Kidney (tissue), 14 donors: ENCODE data around the gene PTX3. TPM values are rescaled to one million over a fixed set of nuclear protein-coding genes. Genes with fewer than 3 reads are reported as not detected.

ENCODE experiments used
- DNase-seq, 5 donors: peaks; one replicate each; pipeline ENCODE4 v3.0.0-alpha.2; 2013 to 2020
- FAIRE-seq: peaks from 2 replicates; lab custom pipeline; 2012; peaks lifted over from hg19 to GRCh38; lab: Jason Lieb, UNC
- H3K27ac ChIP-seq, 2 donors: one replicate each; pipeline ENCODE4 v1.7.0; 2013; ENCODE audit warnings: low read depth in 2 of 2, low read length in 2 of 2, inconsistent platforms in 1 of 2
- H3K27me3 ChIP-seq: one replicate; pipeline ENCODE4 v1.7.1; 2013; ENCODE audit warnings: low read length, inconsistent platforms; ENCODE audit not compliant: control insufficient read depth, insufficient read depth
- H3K36me3 ChIP-seq, 3 donors: one replicate each; pipeline versions ENCODE4 v1.7.0 to v1.7.1; 2013; ENCODE audit warnings: low read length in 3 of 3, control low read depth in 1 of 3, inconsistent platforms in 1 of 3; ENCODE audit not compliant: insufficient read depth in 3 of 3, control insufficient read depth in 2 of 3
- H3K4me1 ChIP-seq, 3 donors: one replicate each; pipeline versions ENCODE4 v1.7.0 to v1.7.1; 2013; ENCODE audit warnings: low read length in 3 of 3, inconsistent platforms in 1 of 3, low read depth in 1 of 3; ENCODE audit not compliant: control insufficient read depth in 2 of 3, insufficient read depth in 2 of 3
- H3K4me3 ChIP-seq, 3 donors: one replicate each; pipeline versions ENCODE4 v1.7.0 to v1.8.1; 2013; ENCODE audit warnings: low read length in 3 of 3, control low read depth in 1 of 3, inconsistent platforms in 1 of 3
- H3K9ac ChIP-seq, 3 donors: one replicate each; pipeline versions ENCODE4 v1.7.0 to v1.7.1; 2013; ENCODE audit warnings: low read length in 3 of 3, control low read depth in 1 of 3, inconsistent platforms in 1 of 3
- H3K9me3 ChIP-seq, 3 donors: one replicate each; pipeline versions ENCODE4 v1.7.0 to v1.7.1; 2013; ENCODE audit warnings: low read length in 3 of 3, control low read depth in 1 of 3, inconsistent platforms in 1 of 3; ENCODE audit not compliant: control insufficient read depth in 2 of 3, insufficient read depth in 1 of 3
- CTCF ChIP-seq: IDR thresholded peaks from 3 replicates; pipeline ENCODE4 v1.5.1; 2012; ENCODE audit warnings: mild to moderate bottlenecking, moderate library complexity, borderline replicate concordance; ENCODE audit not compliant: insufficient read depth; ENCODE audit errors: extremely low read depth
- intact Hi-C: fragments of 100-400 bp; cut with DNase I; formaldehyde crosslinking; loops from one replicate; pipeline ENCODE4 v1.11.1; 2022
- polyA plus RNA-seq: library from polyadenylated mRNA; stranded (reverse); fragments of 350-450 nt; fragmentation: Illumina TruSeq; extraction: RNeasy Lipid Tissue Mini Kit (QIAGEN cat#74804); gene quantifications from one replicate; pipeline ENCODE4 v1.2.3, GENCODE V29; 2014; ENCODE audit warnings: low read depth, low replicate concordance; ENCODE audit not compliant: insufficient read depth
- total RNA-seq: library from RNA; stranded (reverse); fragmentation: NEBNext Ultra II Directional; extraction: Animal tissue kit (Norgen Biotek cat#: 25700); gene quantifications from one replicate; pipeline ENCODE4 v1.2.1, GENCODE V29; 2021
- donor health status: control.
- donor health status: control.
- donor health status: control.
- donor health status: control.
- donor health status: control.
- donor health status: DM: yes; HTN: yes; CAD: no.
- donor health status: Normal renal cell carcinoma (clear cell type).

PTX3 gene
- total and polyA plus RNA-seq, 2 donors from 2014 or later = 0.45 to 2.7 TPM

GRCh38 chr3:157471064-157471463, 34.4 kb downstream of the PTX3 start:
- Histone ChIP-seq H3K36me3 (no peaks in the 10 kb centered on the region), H3K9ac (no peak overlapping the region), H3K9me3 (no peaks in the 10 kb centered on the region), H3K4me3 (no peak overlapping the region), H3K4me1 (peaks cover 0 to 7% (median 0%) of the 10 kb centered on the region in 3 donors), H3K27me3 (no peaks in the 10 kb centered on the region), H3K27ac (no peak overlapping the region)
- intact Hi-C loops = no loop called here
- no peak for FAIRE-seq
- no peak for DNase-seq
- no peak for TF ChIP-seq CTCF

- H3K4me1 ChIP-seq = peaks cover 0 to 7% (median 0%) of the 10 kb centered on the region in 3 donors
- DNase-seq = no peak
- intact Hi-C loops = no loop called here
- H3K27ac ChIP-seq = no peak overlapping the region
- H3K9ac ChIP-seq = no peak overlapping the region
- H3K27me3 ChIP-seq = no peaks in the 10 kb centered on the region
- no peak for TF ChIP-seq CTCF
- H3K9me3 ChIP-seq = no peaks in the 10 kb centered on the region
- H3K4me3 ChIP-seq = no peak overlapping the region
- no peak for FAIRE-seq
- no peaks in the 10 kb centered on the region for H3K36me3 ChIP-seq
Observed at GRCh38 chr3:157472648-157473047, 36.0 kb downstream of the PTX3 start.

- no peaks in the 10 kb centered on the region for H3K36me3 ChIP-seq
- intact Hi-C loops = no loop called here
- no peaks in the 10 kb centered on the region for H3K27me3 ChIP-seq
- H3K4me3 ChIP-seq = no peak overlapping the region
- H3K9me3 ChIP-seq = no peaks in the 10 kb centered on the region
- H3K9ac ChIP-seq = no peak overlapping the region
- DNase-seq (no peak), FAIRE-seq (no peak)
- TF ChIP-seq CTCF = no peak
- H3K4me1 ChIP-seq = peaks cover 0 to 3% (median 0%) of the 10 kb centered on the region in 3 donors
- H3K27ac ChIP-seq = no peak overlapping the region
Observed at GRCh38 chr3:157475921-157476414, 39.3 kb downstream of the PTX3 start.

GRCh38 chr3:157477441-157477840, 40.8 kb downstream of the PTX3 start:
- Histone ChIP-seq H3K9ac (no peak overlapping the region), H3K4me3 (no peak overlapping the region), H3K36me3 (no peaks in the 10 kb centered on the region), H3K27ac (no peak overlapping the region), H3K4me1 (peaks cover 0 to 3% (median 0%) of the 10 kb centered on the region in 3 donors), H3K9me3 (no peaks in the 10 kb centered on the region), H3K27me3 (no peaks in the 10 kb centered on the region)
- no peak for FAIRE-seq
- intact Hi-C loops = no loop called here
- TF ChIP-seq CTCF = no peak
- no peak for DNase-seq
